Measurements from ENCODE around the gene GATAD2B.
"Not testable (repeated sequence)": the region's sequence is repeated elsewhere in the genome, so short reads cannot be mapped to it uniquely, and the experiment has no call there.

GATAD2B gene

GRCh38 chr1:153928791-153929341, 6.1 kb upstream of the GATAD2B start:
- Histone ChIP-seq H3K36me3 (ENCODE audit: control insufficient read depth, insufficient read depth, low read length) (peaks cover 19% of the 10 kb centered on the region), H3K9me3 (ENCODE audit: control insufficient read depth, low read length) (no peaks in the 10 kb centered on the region), H3K27ac (ENCODE audit: low read depth, low read length, severe bottlenecking) (no peak overlapping the region), H3K4me3 (ENCODE audit: extremely low read depth, insufficient read depth, low read length, poor library complexity, severe bottlenecking) (no peak overlapping the region), H3K4me1 (ENCODE audit: control insufficient read depth, insufficient read depth, low read length, poor library complexity, severe bottlenecking) (peaks cover 7% of the 10 kb centered on the region)
- WGBS, 2 experiments (ENCODE audit: insufficient coverage in 2 of 2), result 80 to 83% methylated on average over 1 of the region's 4 CpGs

- H3K27ac ChIP-seq (ENCODE audit: low read depth, low read length, severe bottlenecking), result no peak overlapping the region
- WGBS, 2 experiments (ENCODE audit: insufficient coverage in 2 of 2), result no CpG with 5 or more reads among the region's 1 CpG
Measured at GRCh38 chr1:153928245-153928644, 5.5 kb upstream of the GATAD2B start.

GRCh38 chr1:153926405-153926804, 3.6 kb upstream of the GATAD2B start:
- H3K4me3 ChIP-seq (ENCODE audit: extremely low read depth, insufficient read depth, low read length, poor library complexity, severe bottlenecking), result no peak overlapping the region
- no peaks in the 10 kb centered on the region for H3K9me3 ChIP-seq (ENCODE audit: control insufficient read depth, low read length)
- H3K27ac ChIP-seq (ENCODE audit: low read depth, low read length, severe bottlenecking), result no peak overlapping the region
- peaks cover 7% of the 10 kb centered on the region for H3K4me1 ChIP-seq (ENCODE audit: control insufficient read depth, insufficient read depth, low read length, poor library complexity, severe bottlenecking)
- 87 to 88% methylated on average over 3 of the region's 4 CpGs for WGBS, 2 experiments (ENCODE audit: insufficient coverage in 2 of 2)
- peaks cover 4% of the 10 kb centered on the region for H3K36me3 ChIP-seq (ENCODE audit: control insufficient read depth, insufficient read depth, low read length)

More at GRCh38 chr1:153928245-153928644, 5.5 kb upstream of the GATAD2B start:
- Histone ChIP-seq H3K4me3 (ENCODE audit: extremely low read depth, insufficient read depth, low read length, poor library complexity, severe bottlenecking) (no peak overlapping the region), H3K9me3 (ENCODE audit: control insufficient read depth, low read length) (no peaks in the 10 kb centered on the region), H3K4me1 (ENCODE audit: control insufficient read depth, insufficient read depth, low read length, poor library complexity, severe bottlenecking) (peaks cover 7% of the 10 kb centered on the region), H3K36me3 (ENCODE audit: control insufficient read depth, insufficient read depth, low read length) (peaks cover 13% of the 10 kb centered on the region)

- 0 to 1% methylated on average over 20 to 21 of the region's 86 CpGs for WGBS, 2 experiments (ENCODE audit: insufficient coverage in 2 of 2)
- H3K4me1 ChIP-seq (ENCODE audit: control insufficient read depth, insufficient read depth, low read length, poor library complexity, severe bottlenecking), result peaks cover 17% of the 10 kb centered on the region
- H3K36me3 ChIP-seq (ENCODE audit: control insufficient read depth, insufficient read depth, low read length), result peaks cover 14% of the 10 kb centered on the region
- peak overlapping the region; percentile 89 for H3K27ac ChIP-seq (ENCODE audit: low read depth, low read length, severe bottlenecking)
- peak overlapping the region; percentile 87 for H3K4me3 ChIP-seq (ENCODE audit: extremely low read depth, insufficient read depth, low read length, poor library complexity, severe bottlenecking)
- H3K9me3 ChIP-seq (ENCODE audit: control insufficient read depth, low read length), result no peaks in the 10 kb centered on the region
Measured at GRCh38 chr1:153922076-153922971, 448 bp downstream of the GATAD2B start.

- H3K27ac ChIP-seq (ENCODE audit: low read depth, low read length, severe bottlenecking), result peak overlapping the region; percentile 89
Measured at GRCh38 chr1:153921803-153922075, 1.0 kb downstream of the GATAD2B start.

GRCh38 chr1:153921080-153921802, 1.5 kb downstream of the GATAD2B start:
- WGBS, 2 experiments (ENCODE audit: insufficient coverage in 2 of 2), result 36 to 67% methylated on average over 1 to 3 of the region's 3 CpGs
- Histone ChIP-seq H3K9me3 (ENCODE audit: control insufficient read depth, low read length) (no peaks in the 10 kb centered on the region), H3K27ac (ENCODE audit: low read depth, low read length, severe bottlenecking) (no peak overlapping the region), H3K4me1 (ENCODE audit: control insufficient read depth, insufficient read depth, low read length, poor library complexity, severe bottlenecking) (peaks cover 17% of the 10 kb centered on the region), H3K4me3 (ENCODE audit: extremely low read depth, insufficient read depth, low read length, poor library complexity, severe bottlenecking) (peak overlapping the region; percentile 87), H3K36me3 (ENCODE audit: control insufficient read depth, insufficient read depth, low read length) (peaks cover 16% of the 10 kb centered on the region)

More at GRCh38 chr1:153921803-153922075, 1.0 kb downstream of the GATAD2B start:
- Histone ChIP-seq H3K9me3 (ENCODE audit: control insufficient read depth, low read length) (no peaks in the 10 kb centered on the region), H3K4me3 (ENCODE audit: extremely low read depth, insufficient read depth, low read length, poor library complexity, severe bottlenecking) (peak overlapping the region; percentile 87), H3K4me1 (ENCODE audit: control insufficient read depth, insufficient read depth, low read length, poor library complexity, severe bottlenecking) (peaks cover 17% of the 10 kb centered on the region), H3K36me3 (ENCODE audit: control insufficient read depth, insufficient read depth, low read length) (peaks cover 14% of the 10 kb centered on the region)
- 0% methylated on average over 8 to 10 of the region's 10 CpGs for WGBS, 2 experiments (ENCODE audit: insufficient coverage in 2 of 2)

GRCh38 chr1:153919876-153920852, 2.6 kb downstream of the GATAD2B start:
- no peak overlapping the region for H3K27ac ChIP-seq (ENCODE audit: low read depth, low read length, severe bottlenecking)
- H3K36me3 ChIP-seq (ENCODE audit: control insufficient read depth, insufficient read depth, low read length), result peaks cover 25% of the 10 kb centered on the region
- peaks cover 17% of the 10 kb centered on the region for H3K4me1 ChIP-seq (ENCODE audit: control insufficient read depth, insufficient read depth, low read length, poor library complexity, severe bottlenecking)
- no peaks in the 10 kb centered on the region for H3K9me3 ChIP-seq (ENCODE audit: control insufficient read depth, low read length)
- 73 to 86% methylated on average over 2 to 4 of the region's 4 CpGs for WGBS, 2 experiments (ENCODE audit: insufficient coverage in 2 of 2)
- peak overlapping the region; percentile 87 for H3K4me3 ChIP-seq (ENCODE audit: extremely low read depth, insufficient read depth, low read length, poor library complexity, severe bottlenecking)

GRCh38 chr1:153916297-153916696, 6.5 kb downstream of the GATAD2B start:
- H3K36me3 ChIP-seq (ENCODE audit: control insufficient read depth, insufficient read depth, low read length), result peaks cover 25% of the 10 kb centered on the region
- WGBS, 2 experiments (ENCODE audit: insufficient coverage in 2 of 2), result 89 to 100% methylated on average over 1 of the region's 4 CpGs
- H3K4me3 ChIP-seq (ENCODE audit: extremely low read depth, insufficient read depth, low read length, poor library complexity, severe bottlenecking), result no peak overlapping the region
- no peak overlapping the region for H3K27ac ChIP-seq (ENCODE audit: low read depth, low read length, severe bottlenecking)
- H3K4me1 ChIP-seq (ENCODE audit: control insufficient read depth, insufficient read depth, low read length, poor library complexity, severe bottlenecking), result peaks cover 17% of the 10 kb centered on the region
- no peaks in the 10 kb centered on the region for H3K9me3 ChIP-seq (ENCODE audit: control insufficient read depth, low read length)

- no peaks in the 10 kb centered on the region for H3K9me3 ChIP-seq (ENCODE audit: control insufficient read depth, low read length)
- no peaks in the 10 kb centered on the region for H3K4me1 ChIP-seq (ENCODE audit: control insufficient read depth, insufficient read depth, low read length, poor library complexity, severe bottlenecking)
- peaks cover 29% of the 10 kb centered on the region for H3K36me3 ChIP-seq (ENCODE audit: control insufficient read depth, insufficient read depth, low read length)
- H3K4me3 ChIP-seq (ENCODE audit: extremely low read depth, insufficient read depth, low read length, poor library complexity, severe bottlenecking), result no peak overlapping the region
- no CpG with 5 or more reads among the region's 2 CpGs for WGBS, 2 experiments (ENCODE audit: insufficient coverage in 2 of 2)
- no peak overlapping the region for H3K27ac ChIP-seq (ENCODE audit: low read depth, low read length, severe bottlenecking)
Measured at GRCh38 chr1:153912349-153912748, 10.4 kb downstream of the GATAD2B start.

GRCh38 chr1:153910560-153910959, 12.2 kb downstream of the GATAD2B start:
- H3K9me3 ChIP-seq (ENCODE audit: control insufficient read depth, low read length); H3K27ac ChIP-seq (ENCODE audit: low read depth, low read length, severe bottlenecking); H3K4me3 ChIP-seq (ENCODE audit: extremely low read depth, insufficient read depth, low read length, poor library complexity, severe bottlenecking); H3K4me1 ChIP-seq (ENCODE audit: control insufficient read depth, insufficient read depth, low read length, poor library complexity, severe bottlenecking): not testable (repeated sequence)
- 80 to 100% methylated on average over 1 of the region's 6 CpGs for WGBS, 2 experiments (ENCODE audit: insufficient coverage in 2 of 2)
- peaks cover 27% of the 10 kb centered on the region for H3K36me3 ChIP-seq (ENCODE audit: control insufficient read depth, insufficient read depth, low read length)

Data from mesodermal cell (in vitro differentiated cells).